Measurements from ENCODE around the gene RPH3AL. TPM values are rescaled to one million over a fixed set of nuclear protein-coding genes. Genes with fewer than 3 reads are reported as not detected.

RPH3AL gene
- polyA plus RNA-seq, 1 donor from 2014 or later = 13.8 TPM

DNA sequence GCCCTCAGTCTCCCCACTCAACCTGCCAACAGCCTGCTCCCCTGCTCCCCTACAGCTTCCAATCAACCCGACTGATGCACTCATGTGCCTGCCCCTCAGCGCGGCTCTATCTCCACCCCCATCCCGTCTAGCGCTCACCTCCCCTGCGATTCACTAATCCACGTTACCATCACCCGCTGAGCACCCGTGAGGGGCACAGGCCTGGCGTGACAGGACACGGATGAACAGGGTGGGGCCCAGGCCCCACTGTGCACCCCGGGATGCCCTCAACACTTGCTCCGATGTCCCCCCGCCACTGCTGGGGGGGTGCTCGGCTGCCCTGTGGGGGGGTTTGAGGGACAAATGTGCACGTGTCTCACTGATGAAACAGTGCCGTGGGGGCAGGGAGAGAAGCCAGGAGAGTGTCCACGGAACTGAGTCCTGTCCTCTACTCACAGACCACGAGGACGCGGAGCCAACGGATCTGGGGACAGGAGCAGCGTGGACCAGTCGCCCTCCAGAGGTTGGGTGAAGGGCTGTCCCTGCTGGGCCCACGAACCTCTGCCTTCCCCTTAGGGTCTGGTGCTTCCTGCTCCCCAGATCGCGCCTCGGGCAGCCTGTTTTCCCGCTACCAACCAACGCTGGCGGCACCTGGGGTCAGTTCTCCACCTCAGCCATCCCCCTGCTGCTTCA is 66.7 kb downstream of the RPH3AL start:
- Mint-ChIP-seq H3K4me3 (peak overlapping the region in 1 of 4 donors; percentile 12), H3K4me1 (no peaks in the 10 kb centered on the region), H3K27me3 (no peaks in the 10 kb centered on the region), H3K9me3 (no peaks in the 10 kb centered on the region), H3K36me3 (peaks cover 4% of the 10 kb centered on the region), H3K27ac (no peak overlapping the region)

DNA sequence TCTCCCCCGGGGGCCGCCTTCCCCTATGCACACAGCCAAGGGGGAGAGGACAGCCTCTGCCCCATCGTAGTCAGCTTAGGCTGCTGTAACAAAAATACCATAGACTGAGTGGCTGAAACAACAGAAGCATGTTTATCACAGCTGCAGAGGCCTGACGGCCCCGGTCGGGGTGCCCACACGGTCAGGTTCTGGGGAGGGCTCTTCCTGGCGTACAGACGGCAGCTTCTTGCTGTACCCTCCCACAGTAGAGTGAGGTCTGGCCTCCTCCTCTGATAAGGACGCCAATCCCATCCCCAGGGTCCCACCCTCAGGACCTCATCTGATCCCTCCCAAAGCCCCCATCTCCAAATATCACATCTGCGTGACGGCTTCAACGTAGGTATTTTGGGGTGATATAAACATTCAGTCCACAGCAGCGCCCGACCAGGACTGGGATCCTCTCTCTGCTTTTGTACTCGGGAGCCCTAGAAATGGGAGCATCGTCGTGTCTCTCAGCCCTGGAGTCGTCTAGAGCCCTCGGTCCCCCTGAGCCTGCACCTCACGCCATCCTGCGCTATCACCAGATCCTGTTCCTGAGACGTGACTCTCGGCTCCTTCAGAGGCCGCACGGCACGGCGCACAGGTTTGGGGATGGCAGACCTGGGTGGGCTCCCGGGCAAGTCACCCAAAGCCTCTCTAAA is 67.8 kb downstream of the RPH3AL start:
- no peak overlapping the region for H3K4me3 Mint-ChIP-seq
- no peak overlapping the region for H3K27ac Mint-ChIP-seq
- H3K36me3 Mint-ChIP-seq = peaks cover 5% of the 10 kb centered on the region
- H3K4me1 Mint-ChIP-seq = no peaks in the 10 kb centered on the region
- H3K27me3 Mint-ChIP-seq = no peaks in the 10 kb centered on the region
- peaks cover 0 to 2% (median 0%) of the 10 kb centered on the region in 3 donors for H3K9me3 Mint-ChIP-seq

DNA sequence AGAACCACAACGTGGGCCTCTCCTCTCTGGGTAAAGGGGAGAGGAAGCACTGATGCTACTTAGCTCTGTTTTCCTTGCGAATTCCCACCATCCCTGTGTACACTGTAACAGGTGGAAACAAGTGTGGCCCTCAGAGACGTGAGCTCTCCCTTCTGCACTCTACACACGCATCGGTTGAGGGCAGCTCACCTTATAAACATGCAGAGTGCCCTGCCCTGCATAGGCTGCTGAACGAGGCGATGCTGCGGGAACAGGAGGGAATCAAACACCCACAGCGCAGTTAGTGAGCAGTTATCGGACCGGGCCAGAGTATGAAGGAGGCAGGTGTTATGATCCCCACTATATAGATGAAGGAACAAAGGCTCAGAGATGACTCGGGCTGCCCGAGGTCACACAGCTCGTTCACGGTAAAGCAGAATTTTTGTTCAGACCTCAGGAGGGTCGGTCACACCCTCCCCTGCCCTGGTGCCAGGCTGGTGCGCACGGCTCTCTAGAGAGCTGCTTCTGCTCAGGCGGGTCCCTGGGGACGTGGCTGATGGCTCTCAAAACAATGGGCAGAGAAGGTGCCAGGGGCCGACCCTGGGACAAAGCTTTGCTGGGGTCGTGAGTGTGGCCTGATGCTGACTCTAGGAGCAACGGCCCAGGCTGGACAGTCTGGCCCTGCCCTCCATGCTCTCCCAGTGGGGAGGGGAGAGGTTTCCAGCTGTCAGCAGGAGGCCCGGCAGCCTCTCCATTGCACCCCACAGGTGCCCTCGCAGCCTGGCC is 68.5 kb downstream of the RPH3AL start:
- H3K27me3 Mint-ChIP-seq = no peaks in the 10 kb centered on the region
- peaks cover 0 to 2% (median 0%) of the 10 kb centered on the region in 3 donors for H3K9me3 Mint-ChIP-seq
- H3K4me3 Mint-ChIP-seq = peak overlapping the region in 1 of 4 donors; percentile 72
- H3K4me1 Mint-ChIP-seq = no peaks in the 10 kb centered on the region
- no peak overlapping the region for H3K27ac Mint-ChIP-seq
- peaks cover 5% of the 10 kb centered on the region for H3K36me3 Mint-ChIP-seq

GRCh38 chr17:282912-283882 is 69.4 kb downstream of the RPH3AL start:
- Mint-ChIP-seq H3K4me3 (peak overlapping the region in 1 of 4 donors; percentile 72), H3K36me3 (peaks cover 5% of the 10 kb centered on the region), H3K27me3 (no peaks in the 10 kb centered on the region), H3K4me1 (no peaks in the 10 kb centered on the region), H3K9me3 (peaks cover 0 to 2% (median 0%) of the 10 kb centered on the region in 3 donors), H3K27ac (no peak overlapping the region)

DNA sequence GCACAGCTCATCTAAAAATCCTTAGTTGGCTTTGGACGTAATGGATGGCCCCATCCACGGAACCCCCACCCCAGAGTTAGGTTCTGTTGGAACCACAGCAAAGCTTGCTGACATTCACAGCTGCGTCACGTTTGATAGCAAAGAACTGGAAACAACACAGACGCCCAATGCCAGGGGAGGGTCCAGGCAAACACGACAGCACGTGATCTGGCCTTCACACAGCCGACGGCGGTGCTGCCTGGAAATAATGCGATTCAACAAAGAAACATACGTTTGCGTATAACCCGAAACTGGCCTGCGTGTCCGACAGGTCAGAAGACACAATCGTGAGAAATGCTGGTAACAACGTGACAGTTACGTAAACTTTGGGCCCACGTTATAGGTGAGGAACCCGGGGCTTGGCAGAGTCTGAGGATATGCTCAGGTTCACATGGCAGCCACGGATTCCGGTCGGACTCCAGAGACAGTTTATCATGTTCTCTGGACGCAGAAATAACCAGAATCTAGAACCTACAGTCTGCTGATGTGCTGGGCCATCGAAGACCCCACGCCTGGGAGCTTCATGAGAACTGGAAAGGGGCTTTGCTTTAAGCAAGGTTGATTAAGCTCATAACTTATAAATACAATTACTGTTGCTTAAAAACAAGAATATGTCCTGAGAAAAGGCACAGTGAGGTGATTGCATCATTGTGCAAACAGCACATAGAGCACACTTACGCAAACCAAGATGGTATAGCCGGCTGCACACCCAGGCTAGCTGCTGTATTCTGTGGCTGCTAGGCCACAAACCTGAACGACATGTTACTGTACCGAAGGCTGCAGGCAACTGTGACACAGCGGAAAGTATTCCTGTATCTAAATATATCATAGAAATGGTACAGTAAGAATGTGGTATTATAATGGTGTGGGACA is 70.4 kb downstream of the RPH3AL start:
- H3K36me3 Mint-ChIP-seq = peaks cover 5% of the 10 kb centered on the region
- H3K4me3 Mint-ChIP-seq = no peak overlapping the region
- H3K9me3 Mint-ChIP-seq = peaks cover 0 to 2% (median 0%) of the 10 kb centered on the region in 3 donors

DNA sequence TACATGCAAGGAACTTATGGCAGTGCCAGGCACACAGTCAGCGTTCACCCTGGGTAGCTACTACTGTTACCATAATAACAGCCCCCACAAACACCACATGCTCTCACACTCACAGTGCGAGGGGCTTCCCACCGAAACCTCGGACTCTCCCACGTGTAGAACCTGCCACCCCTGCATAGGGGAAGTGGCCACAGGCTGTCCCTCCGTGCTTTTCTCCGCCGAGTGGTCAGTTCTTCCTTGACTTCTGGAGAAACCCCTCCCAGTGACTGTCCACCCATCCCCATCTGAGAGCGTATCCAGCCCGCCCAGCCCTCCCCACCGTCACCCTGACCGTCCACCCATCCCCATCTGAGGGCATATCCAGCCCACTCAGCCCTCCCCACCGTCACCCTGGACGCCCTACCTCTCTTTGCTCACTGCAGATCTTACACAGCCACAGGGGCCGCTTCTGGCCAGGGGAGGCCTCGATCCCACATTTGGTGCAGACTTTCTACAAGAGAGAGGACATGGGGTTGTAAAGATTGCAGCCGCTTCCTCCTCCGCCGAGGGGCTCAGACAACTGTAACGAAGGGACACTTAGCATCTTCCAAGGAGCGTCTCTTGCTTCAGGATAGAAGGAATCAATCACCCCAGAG is 71.1 kb downstream of the RPH3AL start:
- Mint-ChIP-seq H3K36me3 (peaks cover 5% of the 10 kb centered on the region), H3K27ac (no peak overlapping the region), H3K9me3 (peaks cover 0 to 2% (median 0%) of the 10 kb centered on the region in 3 donors), H3K27me3 (no peaks in the 10 kb centered on the region), H3K4me3 (no peak overlapping the region), H3K4me1 (no peaks in the 10 kb centered on the region)

More for the DNA sequence above, 70.4 kb downstream of the RPH3AL start:
- no peaks in the 10 kb centered on the region for H3K27me3 Mint-ChIP-seq
- H3K4me1 Mint-ChIP-seq = no peaks in the 10 kb centered on the region
- no peak overlapping the region for H3K27ac Mint-ChIP-seq

GRCh38 chr17:280901-281300 is 71.7 kb downstream of the RPH3AL start:
- Mint-ChIP-seq H3K27ac (peak overlapping the region in 1 of 3 donors; percentile 25), H3K9me3 (peaks cover 0 to 2% (median 0%) of the 10 kb centered on the region in 3 donors)

DNA sequence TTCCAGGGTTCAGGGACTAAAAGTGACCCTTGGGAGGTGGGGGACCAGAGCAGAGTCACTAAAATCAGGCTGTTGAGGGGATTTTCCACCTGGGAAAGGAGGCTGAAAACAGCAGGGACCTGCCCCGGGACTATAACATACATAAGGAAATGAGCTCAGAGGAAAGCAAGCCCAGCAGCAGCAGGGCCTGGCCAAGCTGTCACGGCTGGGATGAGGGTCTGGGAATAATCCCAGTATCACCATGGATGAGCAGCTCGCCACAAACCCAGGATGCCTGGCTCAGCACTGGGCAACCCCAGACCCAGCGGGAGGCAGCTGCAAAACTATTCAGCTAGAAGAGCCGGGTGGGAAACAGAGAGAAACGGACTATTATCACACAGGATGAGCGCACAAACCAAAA is 72.4 kb downstream of the RPH3AL start:
- Mint-ChIP-seq H3K27me3 (no peaks in the 10 kb centered on the region), H3K27ac (peak overlapping the region in 1 of 3 donors; percentile 13), H3K4me3 (no peak overlapping the region)

More at GRCh38 chr17:280901-281300, 71.7 kb downstream of the RPH3AL start:
- Mint-ChIP-seq H3K4me1 (no peaks in the 10 kb centered on the region), H3K27me3 (no peaks in the 10 kb centered on the region), H3K4me3 (no peak overlapping the region), H3K36me3 (peaks cover 5% of the 10 kb centered on the region)

DNA sequence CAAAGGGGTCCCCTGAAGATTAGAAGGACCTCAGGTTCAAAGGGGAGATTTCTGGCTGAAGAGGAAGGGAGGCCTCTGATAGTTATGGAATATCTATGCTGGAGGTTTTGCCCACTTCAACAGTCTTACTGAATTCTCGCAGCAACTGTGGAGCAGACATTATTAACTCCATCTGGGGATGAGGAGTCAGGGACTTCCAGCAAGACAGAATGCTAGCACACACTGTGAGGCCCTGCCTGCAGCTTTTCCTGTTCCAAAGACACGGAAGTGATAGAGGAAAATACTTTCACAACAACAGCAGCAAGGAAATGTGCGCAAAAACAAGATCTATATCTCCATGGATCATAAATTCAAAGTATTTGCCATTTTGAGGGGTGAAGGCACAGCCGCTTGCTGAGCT is 72.8 kb downstream of the RPH3AL start:
- peaks cover 0 to 2% (median 0%) of the 10 kb centered on the region in 3 donors for H3K9me3 Mint-ChIP-seq
- H3K4me3 Mint-ChIP-seq = no peak overlapping the region
- no peaks in the 10 kb centered on the region for H3K27me3 Mint-ChIP-seq
- peak overlapping the region in 1 of 3 donors; percentile 13 for H3K27ac Mint-ChIP-seq
- no peaks in the 10 kb centered on the region for H3K4me1 Mint-ChIP-seq
- H3K36me3 Mint-ChIP-seq = peaks cover 5% of the 10 kb centered on the region

More for the DNA sequence above, 72.4 kb downstream of the RPH3AL start:
- H3K4me1 Mint-ChIP-seq = no peaks in the 10 kb centered on the region
- peaks cover 5% of the 10 kb centered on the region for H3K36me3 Mint-ChIP-seq
- peaks cover 0 to 2% (median 0%) of the 10 kb centered on the region in 3 donors for H3K9me3 Mint-ChIP-seq

GRCh38 chr17:279331-279730 is 73.3 kb downstream of the RPH3AL start:
- Mint-ChIP-seq H3K36me3 (peaks cover 5% of the 10 kb centered on the region), H3K27me3 (no peaks in the 10 kb centered on the region), H3K27ac (no peak overlapping the region), H3K4me3 (no peak overlapping the region), H3K9me3 (peaks cover 0 to 2% (median 0%) of the 10 kb centered on the region in 3 donors), H3K4me1 (no peaks in the 10 kb centered on the region)

DNA sequence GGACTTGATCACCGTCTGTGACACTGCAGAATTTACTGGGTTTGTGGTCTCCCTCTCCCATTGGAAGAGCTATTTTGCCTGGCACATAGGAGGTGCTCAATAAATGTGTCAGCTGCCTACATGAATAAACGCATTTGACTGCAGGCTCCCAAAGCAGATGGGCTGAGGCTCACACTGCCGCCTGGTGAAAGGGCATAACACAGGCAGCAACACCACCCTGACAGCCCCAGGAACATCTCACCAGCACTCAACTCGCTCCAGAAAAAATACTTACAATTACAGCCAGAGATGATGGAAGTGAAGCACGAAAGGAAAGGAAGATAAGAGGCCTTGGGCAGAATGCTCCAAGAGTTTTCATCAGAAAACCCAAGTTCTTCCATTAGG is 73.9 kb downstream of the RPH3AL start:
- Mint-ChIP-seq H3K4me1 (no peaks in the 10 kb centered on the region), H3K27ac (no peak overlapping the region), H3K36me3 (peaks cover 5% of the 10 kb centered on the region), H3K4me3 (no peak overlapping the region), H3K27me3 (no peaks in the 10 kb centered on the region), H3K9me3 (peaks cover 0 to 2% (median 0%) of the 10 kb centered on the region in 3 donors)

DNA sequence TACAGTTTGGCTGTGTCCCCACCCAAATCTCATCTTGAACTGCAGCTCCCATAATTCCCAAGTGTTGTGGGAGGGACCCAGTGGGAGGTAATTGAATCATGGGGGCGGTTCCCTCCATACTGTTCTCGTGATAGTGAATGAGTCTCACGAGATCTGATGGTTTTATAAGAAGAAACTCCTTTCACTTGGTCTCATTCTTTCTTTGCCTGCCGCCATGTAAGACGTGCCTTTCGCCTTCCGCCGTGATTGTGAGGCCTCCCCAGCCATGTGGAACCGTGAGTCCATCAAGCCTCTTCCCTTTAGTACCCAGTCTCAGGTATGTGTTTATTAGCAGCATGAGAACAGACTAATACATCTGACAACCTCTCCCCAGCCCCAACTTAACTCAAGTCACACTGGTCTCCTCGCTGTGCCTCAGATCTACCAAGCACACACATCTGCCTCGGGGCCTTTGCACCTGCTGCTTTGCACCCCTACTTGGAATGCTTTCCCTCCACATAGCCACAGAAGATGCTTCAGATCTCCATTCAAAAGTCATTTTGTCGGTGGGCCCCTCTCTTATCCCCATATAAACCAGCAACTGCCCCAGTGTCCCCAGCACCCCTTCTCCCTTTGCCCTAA is 74.4 kb downstream of the RPH3AL start:
- Mint-ChIP-seq H3K27ac (no peak overlapping the region), H3K27me3 (no peaks in the 10 kb centered on the region), H3K36me3 (peaks cover 5% of the 10 kb centered on the region), H3K4me1 (no peaks in the 10 kb centered on the region), H3K9me3 (peaks cover 0 to 2% (median 0%) of the 10 kb centered on the region in 3 donors), H3K4me3 (no peak overlapping the region)

- no peak overlapping the region for H3K4me3 Mint-ChIP-seq
- H3K9me3 Mint-ChIP-seq = peaks cover 0 to 2% (median 0%) of the 10 kb centered on the region in 3 donors
- peaks cover 3% of the 10 kb centered on the region for H3K36me3 Mint-ChIP-seq
Observed at GRCh38 chr17:274902-275301, 77.7 kb downstream of the RPH3AL start.

More at GRCh38 chr17:274902-275301, 77.7 kb downstream of the RPH3AL start:
- no peaks in the 10 kb centered on the region for H3K4me1 Mint-ChIP-seq
- H3K27ac Mint-ChIP-seq = no peak overlapping the region
- H3K27me3 Mint-ChIP-seq = no peaks in the 10 kb centered on the region

Measured in IgD-negative memory B cell (primary cell).